ENCODE data around the gene TAF4. TPM values are rescaled to one million over a fixed set of nuclear protein-coding genes. Genes with fewer than 3 reads are reported as not detected.

The TAF4 gene
- total RNA-seq, 1 donor from 2014 or later: 166 TPM

DNA sequence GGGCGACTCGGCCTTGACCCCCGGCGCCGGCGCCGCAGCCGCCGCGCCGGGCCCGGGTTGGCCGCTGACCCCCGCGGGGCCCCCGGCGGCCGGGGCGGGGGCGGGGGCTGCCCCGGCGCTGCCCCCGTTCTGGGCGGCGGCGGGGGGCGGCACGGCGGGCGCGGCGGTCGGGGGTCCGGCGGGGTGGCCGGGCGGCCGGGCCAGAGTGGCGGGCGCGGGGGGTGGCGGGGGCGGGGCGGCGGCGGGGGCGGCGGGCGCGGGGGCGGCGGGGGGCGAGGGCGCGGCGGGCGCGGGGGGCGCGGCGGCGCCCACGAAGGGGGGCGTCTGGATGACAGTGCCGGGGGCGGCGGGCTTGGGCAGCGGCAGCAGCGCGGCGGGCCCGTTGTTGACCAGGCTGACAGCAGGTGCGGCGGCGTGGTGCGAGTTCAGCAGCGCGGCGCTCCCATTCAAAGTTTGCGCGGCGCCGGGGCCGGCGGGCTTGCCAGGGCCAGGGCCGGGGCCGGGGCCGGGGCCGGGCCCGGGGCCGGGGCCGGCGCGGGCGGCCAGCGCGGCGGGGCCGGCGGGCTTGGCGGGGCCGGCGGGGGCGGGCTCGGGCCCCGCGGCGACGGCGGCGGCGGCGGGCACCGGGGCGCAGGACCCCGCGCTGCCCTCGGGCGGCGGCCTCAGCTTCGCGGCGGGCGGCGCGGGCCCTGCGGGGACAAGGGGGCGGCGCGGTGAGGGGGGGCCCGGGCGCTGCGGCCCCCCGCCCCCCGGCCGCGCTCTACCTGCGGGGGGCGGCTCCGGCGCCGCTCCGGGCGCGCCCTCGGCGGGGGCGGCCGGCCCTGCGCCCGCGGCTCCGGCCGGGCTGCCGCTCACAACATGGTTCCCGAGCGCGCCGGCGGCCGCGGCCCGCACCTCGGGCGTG is 659 bp downstream of the TAF4 start:
- peaks cover 4 to 20% of the 10 kb centered on the region in 2 donors for H3K4me1 ChIP-seq
- H3K27ac ChIP-seq: peak overlapping the region in 1 of 2 donors; percentile 76
- H3K36me3 ChIP-seq: no peaks in the 10 kb centered on the region
- intact Hi-C loops (cut with DNase I): loop anchor here (1.0 to 10.0 kb wide), 8 partner anchors 53 to 862 kb away; partner anchors contain the start of genes CABLES2, DIDO1, MRGBP and MTG2
- H3K4me3 ChIP-seq: peak overlapping the region; percentile 80 to 81
- TF ChIP-seq, protein P1, sequence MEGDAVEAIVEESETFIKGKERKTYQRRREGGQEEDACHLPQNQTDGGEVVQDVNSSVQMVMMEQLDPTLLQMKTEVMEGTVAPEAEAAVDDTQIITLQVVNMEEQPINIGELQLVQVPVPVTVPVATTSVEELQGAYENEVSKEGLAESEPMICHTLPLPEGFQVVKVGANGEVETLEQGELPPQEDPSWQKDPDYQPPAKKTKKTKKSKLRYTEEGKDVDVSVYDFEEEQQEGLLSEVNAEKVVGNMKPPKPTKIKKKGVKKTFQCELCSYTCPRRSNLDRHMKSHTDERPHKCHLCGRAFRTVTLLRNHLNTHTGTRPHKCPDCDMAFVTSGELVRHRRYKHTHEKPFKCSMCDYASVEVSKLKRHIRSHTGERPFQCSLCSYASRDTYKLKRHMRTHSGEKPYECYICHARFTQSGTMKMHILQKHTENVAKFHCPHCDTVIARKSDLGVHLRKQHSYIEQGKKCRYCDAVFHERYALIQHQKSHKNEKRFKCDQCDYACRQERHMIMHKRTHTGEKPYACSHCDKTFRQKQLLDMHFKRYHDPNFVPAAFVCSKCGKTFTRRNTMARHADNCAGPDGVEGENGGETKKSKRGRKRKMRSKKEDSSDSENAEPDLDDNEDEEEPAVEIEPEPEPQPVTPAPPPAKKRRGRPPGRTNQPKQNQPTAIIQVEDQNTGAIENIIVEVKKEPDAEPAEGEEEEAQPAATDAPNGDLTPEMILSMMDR (IDR thresholded peaks at IDR 0.05): no peak
- H3K9me3 ChIP-seq: no peaks in the 10 kb centered on the region
- no peaks in the 10 kb centered on the region for H3K27me3 ChIP-seq
- no peak for DNase-seq (ENCODE audit: low spot score in 2 of 2)

DNA sequence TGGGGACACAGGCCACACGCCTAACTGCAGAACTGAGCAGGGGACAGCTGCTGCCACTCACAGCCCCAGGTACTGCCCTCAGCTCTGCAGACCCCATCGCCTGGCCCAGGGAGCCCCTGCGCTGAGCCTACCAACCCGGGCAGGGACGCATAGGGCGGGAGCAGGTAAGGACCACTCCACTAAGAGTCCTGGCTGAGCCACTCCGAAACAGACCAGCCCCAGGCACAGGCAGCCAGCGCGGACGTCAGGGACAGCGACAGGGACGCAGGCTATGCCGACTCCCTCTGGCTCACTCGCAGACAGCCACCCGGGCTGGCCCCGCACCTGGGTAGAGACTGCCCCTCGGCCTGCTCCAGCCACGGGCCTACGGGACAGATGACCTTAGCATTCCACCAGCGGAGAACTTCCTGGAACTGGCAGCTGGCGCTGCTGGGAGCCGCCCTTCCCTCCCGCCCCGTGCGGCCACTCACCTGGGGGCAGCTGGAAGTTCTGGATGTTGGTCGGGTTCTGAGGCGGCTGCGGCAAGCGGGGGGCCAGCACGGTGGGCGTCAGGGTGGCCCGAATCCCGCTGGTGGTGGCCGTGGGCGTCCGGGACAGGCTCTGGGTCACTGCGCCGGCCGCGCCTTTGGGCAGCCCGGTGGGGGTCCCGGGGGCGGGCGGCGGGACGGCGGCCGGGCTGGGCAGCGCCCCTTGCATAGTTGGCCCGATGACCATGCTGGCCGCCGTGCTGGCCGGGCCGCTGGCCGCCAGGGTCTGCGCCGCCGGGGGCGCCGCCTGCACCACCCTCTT is 1.5 kb downstream of the TAF4 start:
- H3K4me1 ChIP-seq: peaks cover 4 to 20% of the 10 kb centered on the region in 2 donors
- no peaks in the 10 kb centered on the region for H3K27me3 ChIP-seq
- H3K9me3 ChIP-seq: no peaks in the 10 kb centered on the region
- H3K4me3 ChIP-seq: peak overlapping the region; percentile 63 to 69
- intact Hi-C loops (cut with DNase I): loop anchor here (2.0 to 10.0 kb wide), 4 partner anchors 119 to 731 kb away; partner anchors contain the start of genes CABLES2, MRGBP, MTG2 and OSBPL2
- DNase-seq (ENCODE audit: low spot score in 2 of 2): peak in 1 of 2 donors; percentile 66
- H3K36me3 ChIP-seq: no peaks in the 10 kb centered on the region
- no peak overlapping the region for H3K27ac ChIP-seq
- TF ChIP-seq, protein P1 (IDR thresholded peaks at IDR 0.05): no peak

DNA sequence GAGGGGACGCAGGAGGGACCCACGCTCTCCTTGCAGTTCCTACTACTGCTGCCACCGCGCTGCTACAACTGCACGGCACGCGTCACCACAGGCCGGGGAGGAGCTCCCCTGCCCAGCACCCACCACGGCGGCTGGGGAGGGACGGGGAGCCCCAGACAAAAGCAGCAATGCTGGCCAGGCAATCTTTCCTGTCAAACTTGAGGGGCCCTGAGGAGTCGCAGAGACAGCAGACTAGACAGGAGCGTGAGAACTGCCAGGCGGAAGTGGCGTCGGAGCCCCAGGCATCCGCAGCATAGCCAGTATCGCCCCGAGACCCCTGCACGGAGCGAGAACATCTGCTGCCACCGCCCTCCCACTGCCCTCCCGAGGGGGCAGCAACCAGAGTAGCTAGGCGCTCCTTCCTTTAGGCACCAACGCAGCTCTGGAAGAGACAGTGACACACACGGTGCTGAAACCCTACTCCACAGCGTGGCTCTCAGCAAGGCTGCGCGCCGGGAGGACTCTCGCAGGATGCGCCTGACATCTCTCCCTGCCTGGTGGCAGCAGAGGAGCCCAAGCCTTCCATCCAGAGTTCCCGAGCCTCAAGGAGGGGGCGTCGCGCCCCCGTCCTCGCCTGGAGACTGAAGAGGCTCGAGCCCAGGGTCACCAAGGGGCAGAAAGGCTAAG is 2.2 kb downstream of the TAF4 start:
- DNase-seq (ENCODE audit: low spot score in 2 of 2): peak in 1 of 2 donors; percentile 53
- intact Hi-C loops (cut with DNase I): loop anchor here (10.0 kb wide), 3 partner anchors 171 to 731 kb away; partner anchors contain the start of genes CABLES2, MRGBP and OSBPL2
- Histone ChIP-seq H3K4me3 (peak overlapping the region; percentile 63 to 69), H3K27me3 (no peaks in the 10 kb centered on the region), H3K4me1 (peaks cover 4 to 20% of the 10 kb centered on the region in 2 donors), H3K36me3 (no peaks in the 10 kb centered on the region), H3K27ac (no peak overlapping the region), H3K9me3 (no peaks in the 10 kb centered on the region)
- TF ChIP-seq, protein P1 (IDR thresholded peaks at IDR 0.05): no peak

DNA sequence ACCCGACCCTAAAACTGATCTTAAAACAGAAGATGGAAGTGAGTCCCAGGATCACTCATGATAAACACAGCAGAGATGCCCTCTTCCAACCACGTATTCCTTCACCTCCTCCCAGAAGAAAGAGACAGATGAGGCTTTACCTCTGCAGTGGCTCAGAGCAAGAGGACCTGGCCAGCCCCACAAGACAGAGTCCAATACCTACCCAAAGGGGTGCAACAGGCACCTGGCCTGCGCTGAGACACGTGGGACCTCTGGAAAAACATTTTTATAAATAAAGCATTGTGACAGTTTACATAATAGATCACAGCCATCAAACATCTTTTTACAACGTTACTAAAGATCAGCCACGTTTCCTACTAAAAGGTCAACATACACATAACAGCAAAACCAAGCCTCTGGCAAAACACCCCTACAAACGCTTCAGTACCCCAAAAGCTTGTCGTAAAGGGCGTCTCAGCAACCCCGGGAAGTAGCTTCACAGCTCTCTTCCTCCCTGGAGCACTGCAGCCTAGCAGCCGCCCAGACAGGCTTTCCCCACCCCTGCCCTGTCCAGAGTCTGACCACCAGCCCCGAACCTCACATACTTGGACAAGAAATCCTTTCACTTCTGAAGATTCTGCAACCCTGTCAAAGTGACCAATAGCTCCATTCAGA is 2.9 kb downstream of the TAF4 start:
- H3K9me3 ChIP-seq: no peaks in the 10 kb centered on the region
- peak overlapping the region in 1 of 2 donors; percentile 69 for H3K4me3 ChIP-seq
- no peaks in the 10 kb centered on the region for H3K36me3 ChIP-seq
- no peak for DNase-seq (ENCODE audit: low spot score in 2 of 2)
- no peak overlapping the region for H3K27ac ChIP-seq
- H3K4me1 ChIP-seq: peaks cover 4 to 20% of the 10 kb centered on the region in 2 donors
- H3K27me3 ChIP-seq: no peaks in the 10 kb centered on the region
- TF ChIP-seq, protein P1 (IDR thresholded peaks at IDR 0.05): no peak
- intact Hi-C loops (cut with DNase I): loop anchor here (10.0 kb wide), 3 partner anchors 172 to 732 kb away; partner anchors contain the start of genes CABLES2, MRGBP and OSBPL2

Data from ascending aorta (tissue), 2 donors.